M059J (cell line): Measurements from ENCODE around the gene RAB3IL1. TPM values are rescaled to one million over a fixed set of nuclear protein-coding genes. Genes with fewer than 3 reads are reported as not detected.

Experiments used
- DNase-seq: peaks from one replicate; pipeline ENCODE4 v3.0.0-alpha.2; 2012; ENCODE audit warnings: low read depth
- total RNA-seq: library from RNA; depleted of rRNA; stranded (reverse); fragments of >200 nt; shearing (Covaris generic); gene quantifications from 2 replicates; pipeline ENCODE4 v1.2.3, GENCODE V29; 2014

Gene RAB3IL1
- total RNA-seq, 1 experiment from 2014 or later = 1.4 TPM

- no peak for DNase-seq
Observed at GRCh38 chr11:61904539-61905048, 12.8 kb downstream of the RAB3IL1 start.

- DNase-seq = no peak
Observed at GRCh38 chr11:61903845-61904244, 13.5 kb downstream of the RAB3IL1 start.

- DNase-seq = no peak
Observed at GRCh38 chr11:61902313-61902712, 15.1 kb downstream of the RAB3IL1 start.

- DNase-seq = no peak
Observed at GRCh38 chr11:61901397-61901796, 16.0 kb downstream of the RAB3IL1 start.

DNA sequence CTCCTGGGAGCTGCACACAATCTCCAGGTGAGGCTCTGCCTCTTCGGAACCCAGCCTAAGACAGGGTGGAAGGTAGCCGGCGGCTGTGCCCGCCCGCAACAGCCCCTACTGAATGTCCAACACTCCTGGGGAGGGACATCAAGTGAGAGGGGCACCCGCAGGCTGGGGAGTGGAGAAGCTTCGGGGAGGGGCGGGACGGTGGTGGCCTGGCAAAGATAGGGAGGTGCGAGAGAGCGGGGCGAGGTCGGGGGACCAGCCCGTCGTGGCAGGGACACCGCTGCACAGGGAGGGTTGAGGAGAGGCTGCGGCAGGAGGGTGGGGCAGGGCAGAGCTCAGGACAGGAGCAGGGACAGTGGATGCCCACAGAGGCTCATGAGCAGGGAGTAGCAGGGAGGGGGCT lies 17.1 kb downstream of the RAB3IL1 start:
- DNase-seq = no peak

GRCh38 chr11:61899146-61899841 lies 18.1 kb downstream of the RAB3IL1 start:
- DNase-seq = peak; percentile 59

GRCh38 chr11:61898247-61898582 lies 19.2 kb downstream of the RAB3IL1 start:
- no peak for DNase-seq

GRCh38 chr11:61897387-61898246 lies 19.7 kb downstream of the RAB3IL1 start:
- DNase-seq = peak; percentile 53

GRCh38 chr11:61896665-61897386 lies 20.5 kb downstream of the RAB3IL1 start:
- DNase-seq = no peak

DNA sequence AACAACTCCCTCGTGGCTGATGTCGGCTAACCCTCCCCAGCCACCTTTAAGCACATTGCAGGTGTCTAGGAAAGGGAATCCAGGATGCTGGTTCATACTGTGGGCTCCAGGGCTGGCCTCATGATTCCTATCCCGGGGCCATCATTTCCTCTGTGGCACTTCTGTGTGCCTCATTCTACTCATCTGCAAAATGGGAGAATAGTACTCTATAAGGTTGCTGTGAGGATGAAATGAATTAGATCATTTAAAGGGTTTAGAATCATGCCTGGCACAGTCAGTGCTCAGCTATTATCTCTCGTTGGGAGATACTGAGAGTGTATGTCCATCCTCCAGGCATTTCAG lies 21.7 kb downstream of the RAB3IL1 start:
- no peak for DNase-seq

- no peak for DNase-seq
Observed at GRCh38 chr11:61895046-61895717, 22.2 kb downstream of the RAB3IL1 start.

- peak; percentile 78 for DNase-seq
Observed at GRCh38 chr11:61893981-61894380, 23.4 kb downstream of the RAB3IL1 start.

- no peak for DNase-seq
Observed at GRCh38 chr11:61892085-61892370, 25.3 kb downstream of the RAB3IL1 start.

DNA sequence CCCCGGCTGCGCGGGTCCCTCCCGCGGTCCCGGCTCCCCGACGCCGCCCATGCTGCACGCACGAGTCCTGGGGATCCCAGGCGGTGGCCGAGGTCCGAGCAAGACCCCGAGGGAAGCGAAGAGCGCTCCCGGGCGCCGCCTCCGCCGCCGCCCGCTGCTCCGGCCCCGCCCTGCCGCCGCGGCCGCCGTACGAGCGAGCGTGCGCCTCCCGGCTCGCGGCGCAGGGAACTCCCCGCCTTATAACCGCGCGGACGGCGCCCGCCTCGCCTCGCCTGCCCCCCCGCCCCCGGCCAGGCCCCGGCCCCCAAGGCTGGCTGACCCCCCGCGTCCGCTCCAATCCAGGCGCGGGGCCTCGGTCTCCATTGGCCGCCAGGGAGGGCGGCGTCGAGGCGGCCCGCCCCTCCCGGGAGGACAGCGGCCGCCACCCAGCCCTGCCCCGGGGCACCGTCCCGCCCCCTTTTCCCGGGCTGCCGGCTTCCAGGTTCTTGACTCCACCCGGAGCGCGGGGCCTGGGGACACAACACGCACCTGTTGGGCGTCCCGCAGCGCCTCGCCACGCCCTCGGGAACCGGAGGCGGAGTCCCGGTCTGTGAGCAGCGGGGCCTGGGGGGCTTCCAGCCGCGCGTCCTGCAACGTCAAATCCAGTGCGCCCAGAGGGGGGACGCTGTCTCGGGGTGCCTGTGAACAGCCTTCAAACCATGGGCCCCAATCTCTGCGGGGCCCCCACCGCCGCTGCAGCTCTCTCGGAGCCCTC lies 25.9 kb downstream of the RAB3IL1 start, which contains the start of gene FADS3:
TSS of gene FADS3 (minus strand) at position 215 of the 754 bp plus-strand sequence. CDS start at position 51, 164 bp downstream.
- peak; percentile 83 for DNase-seq

GRCh38 chr11:61890529-61891330 lies 26.6 kb downstream of the RAB3IL1 start:
- DNase-seq = peak; percentile 86

GRCh38 chr11:61889831-61890230 lies 27.5 kb downstream of the RAB3IL1 start:
- DNase-seq = no peak

GRCh38 chr11:61888590-61888989 lies 28.8 kb downstream of the RAB3IL1 start:
- no peak for DNase-seq

DNA sequence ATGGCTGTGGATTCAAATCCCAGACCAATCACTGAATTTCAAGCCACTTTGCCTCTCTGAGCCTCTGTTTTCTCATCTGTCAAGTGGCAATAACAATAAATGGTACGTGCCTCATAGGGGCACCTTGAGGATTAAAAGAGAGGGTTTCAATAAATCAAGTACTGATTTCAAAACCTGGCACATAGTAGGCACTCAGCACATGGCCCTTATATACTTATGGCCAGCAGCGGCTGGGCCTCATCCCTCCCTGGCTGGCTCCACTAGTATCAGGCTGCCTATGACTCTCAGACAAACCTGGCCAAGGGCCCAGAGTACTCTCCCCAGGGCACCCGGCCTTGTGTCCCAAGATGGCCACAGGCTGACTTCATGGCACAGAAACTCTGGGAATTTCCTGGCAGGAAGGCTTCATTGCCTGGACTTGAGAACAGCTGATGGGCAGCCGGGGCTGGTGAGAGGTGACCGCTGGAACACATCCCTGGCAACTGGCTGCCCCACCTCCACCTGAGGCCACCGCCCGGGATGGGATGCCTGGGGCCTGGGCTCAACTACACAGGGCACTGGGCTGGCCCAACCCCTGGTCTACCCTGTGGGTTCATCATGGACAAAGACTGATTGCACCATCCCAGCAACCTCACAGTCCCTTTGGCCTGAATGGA lies 29.4 kb downstream of the RAB3IL1 start:
- peak; percentile 100 for DNase-seq

DNA sequence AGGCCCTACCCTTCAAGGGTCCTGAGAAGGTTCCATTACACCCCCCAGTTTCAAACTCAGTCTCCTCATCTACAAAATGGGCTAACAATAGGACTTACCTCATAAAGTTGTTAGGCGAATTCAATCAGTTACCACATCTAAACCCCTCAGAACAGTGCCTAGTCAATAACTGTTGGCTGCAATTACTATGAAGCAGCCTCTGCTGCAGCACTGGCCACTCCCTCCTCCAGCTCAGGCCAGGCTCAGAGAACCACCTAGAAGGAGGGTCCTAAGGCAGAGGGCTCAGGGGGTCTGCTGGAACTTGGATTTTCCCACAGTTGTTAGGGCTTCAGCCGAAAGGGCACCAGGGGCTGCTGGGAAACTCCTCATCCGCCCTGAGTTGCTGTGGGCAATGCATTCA lies 30.7 kb downstream of the RAB3IL1 start:
- DNase-seq = no peak
